ENCODE measurements around the gene TPSG1.

The TPSG1 gene

DNA sequence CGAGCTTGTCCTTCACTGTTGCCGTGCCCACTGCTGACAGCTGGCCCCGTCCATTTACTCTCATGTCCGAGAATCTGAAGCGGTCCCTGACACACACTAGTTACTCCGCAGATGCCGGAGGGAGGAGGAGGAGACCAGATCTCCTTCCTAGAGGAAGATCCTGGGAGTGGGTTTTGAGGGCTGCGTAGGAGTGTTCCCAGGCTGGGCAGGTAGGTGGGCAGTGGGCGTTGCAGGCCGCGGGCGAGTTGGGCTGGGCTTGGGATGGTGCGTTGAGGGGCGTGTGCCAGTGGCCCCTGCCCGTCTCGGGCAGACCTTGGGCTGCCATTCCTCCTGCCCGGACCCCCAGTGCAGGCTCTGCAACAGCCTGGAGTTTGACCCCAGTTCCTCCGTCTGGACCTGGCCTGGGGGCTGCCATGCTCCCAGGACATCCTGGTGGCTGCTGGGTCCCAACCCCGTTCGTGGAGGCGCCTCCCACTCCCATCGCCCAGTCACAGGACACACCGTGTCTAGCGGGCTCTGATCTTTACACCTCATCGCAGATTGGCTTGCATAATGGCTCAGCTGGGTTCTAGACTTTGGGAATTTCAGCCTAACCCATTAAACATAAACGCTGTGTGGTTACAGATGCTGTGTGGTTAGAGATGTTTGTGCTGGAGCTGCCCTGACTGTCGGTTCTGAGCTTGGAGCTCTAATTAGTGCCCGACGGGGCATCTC, 49.3 kb downstream of the TPSG1 start:
- H3K4me3 ChIP-seq (ENCODE audit: low read depth, low read length), result no peak overlapping the region
- TF ChIP-seq, protein P1, sequence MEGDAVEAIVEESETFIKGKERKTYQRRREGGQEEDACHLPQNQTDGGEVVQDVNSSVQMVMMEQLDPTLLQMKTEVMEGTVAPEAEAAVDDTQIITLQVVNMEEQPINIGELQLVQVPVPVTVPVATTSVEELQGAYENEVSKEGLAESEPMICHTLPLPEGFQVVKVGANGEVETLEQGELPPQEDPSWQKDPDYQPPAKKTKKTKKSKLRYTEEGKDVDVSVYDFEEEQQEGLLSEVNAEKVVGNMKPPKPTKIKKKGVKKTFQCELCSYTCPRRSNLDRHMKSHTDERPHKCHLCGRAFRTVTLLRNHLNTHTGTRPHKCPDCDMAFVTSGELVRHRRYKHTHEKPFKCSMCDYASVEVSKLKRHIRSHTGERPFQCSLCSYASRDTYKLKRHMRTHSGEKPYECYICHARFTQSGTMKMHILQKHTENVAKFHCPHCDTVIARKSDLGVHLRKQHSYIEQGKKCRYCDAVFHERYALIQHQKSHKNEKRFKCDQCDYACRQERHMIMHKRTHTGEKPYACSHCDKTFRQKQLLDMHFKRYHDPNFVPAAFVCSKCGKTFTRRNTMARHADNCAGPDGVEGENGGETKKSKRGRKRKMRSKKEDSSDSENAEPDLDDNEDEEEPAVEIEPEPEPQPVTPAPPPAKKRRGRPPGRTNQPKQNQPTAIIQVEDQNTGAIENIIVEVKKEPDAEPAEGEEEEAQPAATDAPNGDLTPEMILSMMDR (IDR thresholded peaks at IDR 0.05; ENCODE audit: low read depth, low read length), result no peak

DNA sequence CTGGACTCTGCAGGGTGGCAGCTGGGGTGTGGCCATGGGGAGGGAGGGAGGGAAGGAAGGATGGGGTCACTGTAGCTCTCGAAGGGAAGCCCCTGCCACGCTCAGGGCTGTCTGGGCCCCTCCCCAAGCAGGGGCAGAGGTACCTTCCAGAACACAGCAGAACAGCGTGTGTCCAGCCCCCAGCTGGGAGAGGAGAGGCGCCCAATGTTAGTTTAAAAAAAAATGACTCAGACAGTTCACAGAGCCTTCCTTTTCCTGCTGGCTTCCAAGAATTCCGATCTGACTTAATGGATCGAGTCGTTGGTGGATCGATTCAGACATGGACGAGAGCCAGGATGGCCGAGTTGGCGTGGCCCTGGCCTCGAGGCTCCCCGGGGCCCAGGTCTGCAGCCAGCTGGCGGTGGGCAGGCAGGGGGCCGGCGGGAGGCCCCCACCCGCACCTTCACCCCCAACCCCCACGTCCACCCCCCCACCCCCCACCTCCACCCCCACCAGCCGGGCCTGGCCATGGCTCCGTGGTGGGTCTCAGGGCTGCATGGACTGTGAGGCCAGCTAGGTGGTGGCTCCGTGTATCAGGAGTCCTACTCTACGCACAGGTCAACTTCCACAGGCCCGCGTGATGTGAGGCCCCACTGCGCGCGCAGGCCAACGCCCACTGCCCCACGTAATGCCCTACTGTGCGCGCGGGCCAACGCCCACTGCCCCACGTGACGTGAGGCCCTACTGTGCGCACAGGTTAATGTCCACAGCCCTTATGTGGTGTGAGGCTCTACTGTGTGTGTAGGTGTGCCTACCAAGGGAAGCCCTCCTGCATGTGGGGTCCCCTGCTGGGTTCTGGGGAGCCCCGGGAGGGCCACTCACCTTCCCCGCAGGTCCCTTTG, 50.4 kb downstream of the TPSG1 start:
- TF ChIP-seq, protein P1 (IDR thresholded peaks at IDR 0.05; ENCODE audit: low read depth, low read length), result no peak
- no peak overlapping the region for H3K4me3 ChIP-seq (ENCODE audit: low read depth, low read length)

DNA sequence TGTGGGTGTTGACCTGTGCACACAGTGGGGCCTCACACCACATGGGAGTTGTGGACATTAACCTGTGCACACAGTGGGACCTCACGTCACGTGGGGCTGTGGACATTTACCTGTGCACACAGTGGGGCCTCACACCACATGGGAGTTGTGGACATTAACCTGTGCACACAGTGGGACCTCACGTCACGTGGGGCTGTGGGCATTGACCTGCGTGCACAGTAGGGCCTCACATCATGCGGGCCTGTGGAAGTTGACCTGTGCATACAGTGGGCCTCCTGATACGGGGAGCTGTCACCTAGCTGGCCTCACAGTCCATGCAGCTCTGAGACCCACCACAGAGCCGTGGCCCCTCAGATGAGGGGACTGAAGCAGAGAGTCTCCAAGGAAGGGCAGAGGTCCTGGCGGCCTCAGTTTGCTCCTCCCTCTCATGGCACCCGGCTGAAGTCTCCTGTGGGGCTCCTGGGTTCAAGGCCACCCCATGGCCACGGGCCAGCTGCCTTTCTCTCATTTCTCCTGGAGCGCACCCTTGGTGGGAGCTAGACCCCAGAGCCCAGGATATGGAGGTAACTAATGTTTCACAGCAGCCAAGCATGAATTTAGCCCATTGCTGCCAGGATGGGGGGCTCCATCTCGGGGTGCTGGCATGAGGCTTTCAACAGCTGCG, 51.1 kb downstream of the TPSG1 start:
- no peak overlapping the region for H3K4me3 ChIP-seq (ENCODE audit: low read depth, low read length)

DNA sequence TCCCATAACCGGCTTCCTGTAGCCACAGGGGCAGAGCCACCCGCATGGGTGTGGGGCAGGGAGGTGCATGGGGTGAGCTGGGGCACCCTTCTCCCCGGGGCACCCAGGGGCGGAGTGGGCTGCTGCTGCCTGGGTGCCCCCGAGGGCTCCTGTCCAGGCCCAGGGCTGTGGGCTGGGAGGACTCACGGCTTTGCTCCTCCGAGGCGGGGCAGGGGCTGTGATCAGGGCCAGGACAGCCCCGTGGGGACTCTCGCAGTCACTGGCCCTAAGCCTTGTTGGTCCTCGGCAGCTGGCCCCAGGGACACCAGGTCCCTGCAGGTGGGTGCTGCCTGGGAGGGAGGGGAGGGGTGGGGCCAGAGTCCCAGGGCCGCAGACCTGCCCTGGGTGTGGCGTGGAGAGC, 52.4 kb downstream of the TPSG1 start:
- TF ChIP-seq, protein P1 (IDR thresholded peaks at IDR 0.05; ENCODE audit: low read depth, low read length), result no peak

More for the DNA sequence above, 51.1 kb downstream of the TPSG1 start:
- TF ChIP-seq, protein P1 (IDR thresholded peaks at IDR 0.05; ENCODE audit: low read depth, low read length), result no peak

DNA sequence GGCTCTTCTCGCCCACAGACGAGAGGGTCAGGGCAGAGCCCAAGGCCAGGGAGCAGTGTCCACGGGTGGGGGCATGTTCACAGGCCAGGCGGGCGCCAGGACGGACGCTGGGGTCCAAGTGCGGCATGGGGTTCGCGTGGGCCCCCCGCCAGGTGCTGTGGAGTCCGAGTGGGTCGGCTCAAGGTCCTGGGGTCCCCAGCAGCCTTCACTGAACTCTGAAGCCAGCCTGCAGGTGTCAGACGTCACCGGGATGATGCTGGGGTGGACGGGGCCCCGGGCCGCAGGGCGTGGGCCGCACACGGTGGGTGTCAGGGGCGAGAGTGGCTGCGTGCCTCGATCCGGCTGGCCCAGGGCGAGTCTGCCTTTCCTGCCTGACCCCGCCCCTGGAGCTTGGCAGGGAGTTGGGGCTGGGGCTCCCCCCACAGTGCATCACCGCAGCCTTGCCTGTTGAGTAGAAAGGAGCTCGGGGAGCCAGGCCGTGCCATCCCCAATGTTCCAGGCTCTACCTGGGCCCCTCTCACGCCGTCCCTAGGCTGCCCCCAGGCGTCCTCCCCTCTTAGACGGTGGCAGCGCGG, 53.1 kb downstream of the TPSG1 start:
- no peak overlapping the region for H3K4me3 ChIP-seq (ENCODE audit: low read depth, low read length)
- TF ChIP-seq, protein P1 (IDR thresholded peaks at IDR 0.05; ENCODE audit: low read depth, low read length), result no peak

More for the DNA sequence above, 52.4 kb downstream of the TPSG1 start:
- H3K4me3 ChIP-seq (ENCODE audit: low read depth, low read length), result no peak overlapping the region
